Left lung (tissue), 10 donors: Measurements from ENCODE around the gene ELOA. TPM values are rescaled to one million over a fixed set of nuclear protein-coding genes. Genes with fewer than 3 reads are reported as not detected.
A peak's percentile ranks its signal among the peaks of the same experiment; 100 is the strongest.
"Not testable (repeated sequence)": the region's sequence is repeated elsewhere in the genome, so short reads cannot be mapped to it uniquely, and the experiment has no call there.

Source experiments
- ATAC-seq: fragments of 200-7000 bp; cut with Tn5 transposase; one replicate; pipeline ENCODE4 v1.9.1; 2020; ENCODE audit warnings: moderate library complexity
- DNase-seq, 4 donors: peaks; one replicate each; pipeline ENCODE4 v3.0.0-alpha.2; 2013 to 2020
- H3K27ac ChIP-seq, 2 donors: fragments of 200-600 bp; sonication (generic) in 1 of 2; one replicate each; pipeline versions ENCODE4 v1.5.0 to v1.8.0; 2020 to 2021
- H3K27me3 ChIP-seq, 2 donors: fragments of 200-600 bp; sonication (generic) in 1 of 2; one replicate each; pipeline versions ENCODE4 v1.5.0 to v1.8.0; 2020 to 2021
- H3K36me3 ChIP-seq, 2 donors: fragments of 200-600 bp; sonication (generic) in 1 of 2; one replicate each; pipeline versions ENCODE4 v1.5.0 to v1.8.0; 2020 to 2021
- H3K4me1 ChIP-seq, 2 donors: fragments of 200-600 bp; one replicate each; pipeline ENCODE4 v1.8.0; 2021
- H3K4me3 ChIP-seq, 2 donors: fragments of 200-600 bp; sonication (generic) in 1 of 2; one replicate each; pipeline versions ENCODE4 v1.5.0 to v1.8.0; 2020 to 2021; ENCODE audit warnings: mild to moderate bottlenecking in 1 of 2
- H3K9me3 ChIP-seq, 2 donors: fragments of 200-600 bp; sonication (generic) in 1 of 2; one replicate each; pipeline versions ENCODE4 v1.5.0 to v1.8.0; 2020 to 2021
- intact Hi-C, 2 donors: fragments of 100-400 bp; cut with DNase I; formaldehyde crosslinking; loops; one replicate each; pipeline versions ENCODE4 v1.11.2 to v1.14.2; 2022
- polyA plus RNA-seq, 6 donors: library from polyadenylated mRNA; unstranded; fragments of 120-200 nt; gene quantifications; one replicate each; pipeline ENCODE4 v1.2.1, GENCODE V29; 2013; ENCODE audit not compliant: insufficient read length in 6 of 6
- total RNA-seq, 2 donors: library from RNA; stranded (reverse); fragmentation: NEBNext Ultra II Directional; extraction: Animal tissue kit (Norgen Biotek cat#: 25700); gene quantifications; one replicate each; pipeline ENCODE4 v1.2.1, GENCODE V29; 2021
- TF ChIP-seq, protein P1 (sequence below), 2 donors: fragments of 200-600 bp; sonication (generic) in 1 of 2; IDR thresholded peaks; one replicate each; pipeline versions ENCODE4 v1.5.0 to v1.8.0; 2021; ENCODE audit warnings: antibody characterized with exemption in 2 of 2
- donor health status: DM: no; HTN: yes; CAD: no.
- donor health status: DM: no; HTN: no; CAD: no.

The ELOA gene
- total and polyA plus RNA-seq, 8 donors, result 41.4 to 50.3 (median 46.4) TPM

- no peak overlapping the region for H3K4me3 ChIP-seq
- intact Hi-C loops, result no loop called here
- no peaks in the 10 kb centered on the region for H3K36me3 ChIP-seq
- DNase-seq (no peak), ATAC-seq (no peak)
- H3K9me3 ChIP-seq, result no peaks in the 10 kb centered on the region
- H3K27ac ChIP-seq, result no peak overlapping the region
- peaks cover 8 to 22% of the 10 kb centered on the region in 2 donors for H3K4me1 ChIP-seq
- H3K27me3 ChIP-seq, result no peaks in the 10 kb centered on the region
- TF ChIP-seq, protein P1, sequence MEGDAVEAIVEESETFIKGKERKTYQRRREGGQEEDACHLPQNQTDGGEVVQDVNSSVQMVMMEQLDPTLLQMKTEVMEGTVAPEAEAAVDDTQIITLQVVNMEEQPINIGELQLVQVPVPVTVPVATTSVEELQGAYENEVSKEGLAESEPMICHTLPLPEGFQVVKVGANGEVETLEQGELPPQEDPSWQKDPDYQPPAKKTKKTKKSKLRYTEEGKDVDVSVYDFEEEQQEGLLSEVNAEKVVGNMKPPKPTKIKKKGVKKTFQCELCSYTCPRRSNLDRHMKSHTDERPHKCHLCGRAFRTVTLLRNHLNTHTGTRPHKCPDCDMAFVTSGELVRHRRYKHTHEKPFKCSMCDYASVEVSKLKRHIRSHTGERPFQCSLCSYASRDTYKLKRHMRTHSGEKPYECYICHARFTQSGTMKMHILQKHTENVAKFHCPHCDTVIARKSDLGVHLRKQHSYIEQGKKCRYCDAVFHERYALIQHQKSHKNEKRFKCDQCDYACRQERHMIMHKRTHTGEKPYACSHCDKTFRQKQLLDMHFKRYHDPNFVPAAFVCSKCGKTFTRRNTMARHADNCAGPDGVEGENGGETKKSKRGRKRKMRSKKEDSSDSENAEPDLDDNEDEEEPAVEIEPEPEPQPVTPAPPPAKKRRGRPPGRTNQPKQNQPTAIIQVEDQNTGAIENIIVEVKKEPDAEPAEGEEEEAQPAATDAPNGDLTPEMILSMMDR (IDR thresholded peaks at IDR 0.05), result no peak
These were observed 31.1 kb downstream of the ELOA start for GRCh38 chr1:23774174-23774880.

DNA sequence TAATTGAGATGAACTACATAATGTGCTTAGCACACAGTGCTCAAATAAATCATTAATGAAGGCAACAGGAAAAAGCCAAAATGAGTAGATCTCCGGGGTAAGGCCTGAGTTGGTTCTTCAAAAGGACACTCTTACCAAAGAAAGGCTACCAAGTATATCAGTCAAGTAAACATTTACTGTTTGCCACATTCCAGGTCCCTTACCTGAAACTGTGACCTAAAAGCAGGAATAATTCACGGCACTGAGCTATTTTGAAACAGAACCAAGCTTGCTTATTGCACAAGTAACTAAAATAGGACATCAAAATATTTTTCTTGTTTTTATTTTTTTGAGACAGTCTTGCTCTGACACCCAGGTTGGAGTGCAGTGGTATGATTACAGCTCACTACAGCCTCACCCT, 32.9 kb downstream of the ELOA start:
- Histone ChIP-seq H3K4me3 (no peak overlapping the region), H3K27me3 (no peaks in the 10 kb centered on the region), H3K36me3 (peaks cover 0 to 7% of the 10 kb centered on the region in 2 donors), H3K9me3 (no peaks in the 10 kb centered on the region), H3K27ac (no peak overlapping the region), H3K4me1 (peaks cover 15 to 41% of the 10 kb centered on the region in 2 donors)
- DNase-seq (no peak), ATAC-seq (no peak)
- TF ChIP-seq, protein P1 (IDR thresholded peaks at IDR 0.05), result no peak
- intact Hi-C loops, result no loop called here

GRCh38 chr1:23777979-23778814, 34.9 kb downstream of the ELOA start, which contains the start of gene PITHD1:
Gene PITHD1 (plus strand): TSS chr1:23778418. CDS start chr1:23778516, 98 bp downstream.
- Histone ChIP-seq H3K27ac (peak within 1 kb of the TSS; percentile 83 to 86), H3K9me3 (no peaks in the 10 kb centered on the region), H3K36me3 (peaks cover 0 to 15% of the 10 kb centered on the region in 2 donors), H3K27me3 (no peaks in the 10 kb centered on the region), H3K4me3 (peak within 1 kb of the TSS; percentile 69 to 86), H3K4me1 (peaks cover 15 to 38% of the 10 kb centered on the region in 2 donors)
- DNase-seq (peak; percentile 84 to 92 (median 88)), ATAC-seq (peak; percentile 86)
- TF ChIP-seq, protein P1 (IDR thresholded peaks at IDR 0.05), result no peak
- intact Hi-C loops, result no loop called here

DNA sequence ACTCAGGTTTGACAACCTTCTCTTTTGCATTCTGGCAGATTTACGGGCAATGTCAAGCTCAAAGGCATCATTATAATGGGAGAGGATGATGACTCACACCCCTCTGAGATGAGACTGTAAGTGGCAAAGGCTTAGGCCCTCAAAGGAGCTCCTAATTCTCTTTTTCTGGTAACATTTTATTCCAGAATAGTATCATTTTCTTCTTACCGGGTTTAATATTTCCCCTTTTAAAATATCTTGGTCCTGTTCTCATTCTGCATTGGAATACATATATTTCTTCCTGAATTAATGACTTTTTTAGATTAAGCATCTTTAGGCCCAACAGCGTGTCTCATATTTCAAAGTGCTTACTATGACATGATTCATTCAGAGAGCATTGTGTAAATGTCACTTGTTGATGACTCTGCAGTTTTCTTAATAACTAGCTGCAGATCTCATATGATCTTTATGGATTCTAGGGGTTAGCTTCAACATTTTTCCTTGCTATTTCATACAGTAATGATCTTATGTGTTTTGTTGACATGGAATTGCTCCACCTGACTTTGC, 36.6 kb downstream of the ELOA start:
- Histone ChIP-seq H3K27me3 (no peaks in the 10 kb centered on the region), H3K36me3 (peaks cover 0 to 31% of the 10 kb centered on the region in 2 donors), H3K4me1 (peaks cover 15 to 38% of the 10 kb centered on the region in 2 donors), H3K4me3 (peak overlapping the region in 1 of 2 donors; percentile 69), H3K27ac (peak overlapping the region in 1 of 2 donors; percentile 46), H3K9me3 (no peaks in the 10 kb centered on the region)
- intact Hi-C loops, result no loop called here
- no peak for DNase-seq
- TF ChIP-seq, protein P1 (IDR thresholded peaks at IDR 0.05), result no peak
- ATAC-seq, result no peak

- intact Hi-C loops, H3K27ac ChIP-seq, H3K27me3 ChIP-seq, H3K4me3 ChIP-seq, H3K9me3 ChIP-seq, DNase-seq, ATAC-seq: not testable (repeated sequence)
- peaks cover 0 to 63% of the 10 kb centered on the region in 2 donors for H3K36me3 ChIP-seq
- peaks cover 12 to 26% of the 10 kb centered on the region in 2 donors for H3K4me1 ChIP-seq
These were observed 39.9 kb downstream of the ELOA start for GRCh38 chr1:23783141-23783540.
